Dermis microvascular lymphatic vessel endothelial cell (primary cell): Measurements from ENCODE around the gene CEP89. TPM values are rescaled to one million over a fixed set of nuclear protein-coding genes. Genes with fewer than 3 reads are reported as not detected.
A peak's percentile ranks its signal among the peaks of the same experiment; 100 is the strongest.
"Not testable (repeated sequence)": the region's sequence is repeated elsewhere in the genome, so short reads cannot be mapped to it uniquely, and the experiment has no call there.

Experiments
- DNase-seq, 2 donors: peaks; one replicate each; pipeline versions ENCODE4 v3.0.0 to v3.0.0-alpha.2; 2010; ENCODE audit warnings: low read depth in 2 of 2
- total RNA-seq: library from RNA; depleted of rRNA; stranded (reverse); fragments of >200 nt; gene quantifications from 2 replicates; pipeline ENCODE4 v1.2.1, GENCODE V29; 2014

Gene CEP89
- total RNA-seq = 5.6 and 6.7 TPM in 2 replicates

GRCh38 chr19:32971715-32972540, at the start of gene CEP89, which contains the start of gene FAAP24:
Gene CEP89, minus strand, starts transcription at chr19:32971958. Its CDS starts 84 bp downstream, at chr19:32971874.
Gene FAAP24, plus strand, starts transcription at chr19:32972242. Its CDS starts 955 bp downstream, at chr19:32973197.
- peak; percentile 100 for DNase-seq

GRCh38 chr19:33010891-33011290, 39.1 kb upstream of the CEP89 start:
- not testable (repeated sequence) for DNase-seq

- no peak for DNase-seq
Measured at GRCh38 chr19:33008738-33009137, 37.0 kb upstream of the CEP89 start.

- DNase-seq = no peak
Measured at GRCh38 chr19:33005440-33005839, 33.7 kb upstream of the CEP89 start.

- not testable (repeated sequence) for DNase-seq
Measured at GRCh38 chr19:33003424-33004024, 31.8 kb upstream of the CEP89 start.

- peak; percentile 1 to 7 for DNase-seq
Measured at GRCh38 chr19:33002126-33002865, 30.5 kb upstream of the CEP89 start.

- DNase-seq = no peak
Measured at GRCh38 chr19:33000910-33001309, 29.2 kb upstream of the CEP89 start.

- DNase-seq = no peak
Measured at GRCh38 chr19:33000510-33000909, 28.8 kb upstream of the CEP89 start.

GRCh38 chr19:32998722-32999121, 27.0 kb upstream of the CEP89 start:
- DNase-seq = no peak

GRCh38 chr19:32997716-32998355, 26.1 kb upstream of the CEP89 start:
- DNase-seq = no peak

- not testable (repeated sequence) for DNase-seq
Measured at GRCh38 chr19:32997061-32997464, 25.3 kb upstream of the CEP89 start.

- DNase-seq = not testable (repeated sequence)
Measured at GRCh38 chr19:32995966-32996365, 24.2 kb upstream of the CEP89 start.

GRCh38 chr19:32988724-32989123, 17.0 kb upstream of the CEP89 start:
- no peak for DNase-seq

GRCh38 chr19:32988254-32988653, 16.5 kb upstream of the CEP89 start:
- DNase-seq = not testable (repeated sequence)

GRCh38 chr19:32982488-32982887, 10.7 kb upstream of the CEP89 start:
- DNase-seq = not testable (repeated sequence)

GRCh38 chr19:32979807-32980206, 8.0 kb upstream of the CEP89 start:
- peak; percentile 32 to 61 for DNase-seq

GRCh38 chr19:32977813-32978212, 6.1 kb upstream of the CEP89 start:
- DNase-seq = not testable (repeated sequence)

GRCh38 chr19:32977280-32977679, 5.5 kb upstream of the CEP89 start:
- DNase-seq = peak; percentile 58 to 74

- DNase-seq = peak; percentile 50 to 71
Measured at GRCh38 chr19:32976223-32976805, 4.6 kb upstream of the CEP89 start.

GRCh38 chr19:32971012-32971595, 654 bp downstream of the CEP89 start:
- DNase-seq = no peak

- no peak for DNase-seq
Measured at GRCh38 chr19:32969549-32969948, 2.2 kb downstream of the CEP89 start.
